H1 (cell line): Measurements from ENCODE around the gene CREBBP. TPM values are rescaled to one million over a fixed set of nuclear protein-coding genes. Genes with fewer than 3 reads are reported as not detected.

Experiments
- CHD2 ChIP-seq: IDR thresholded peaks from 2 replicates; pipeline ENCODE4 v1.6.1; 2012; ENCODE audit warnings: low read length, improper control_type of control experiment
- TAF7 ChIP-seq: optimal IDR thresholded peaks from 2 replicates; pipeline ENCODE3; 2011; ENCODE audit warnings: low read depth, mild to moderate bottlenecking, inconsistent platforms, low read length, moderate library complexity, borderline replicate concordance
- TEAD4 ChIP-seq: IDR thresholded peaks from 2 replicates; pipeline ENCODE4 v1.6.1; 2012; ENCODE audit warnings: low read depth, low read length, inconsistent platforms, mixed read lengths
- polyA plus RNA-seq, 7 experiments: library from polyadenylated mRNA; depleted of rRNA in 3 of 7; stranded (reverse) in 5 of 7; unstranded in 2 of 7; fragments of >200 nt in 5 of 7; fragments of 200-250 nt in 2 of 7; gene quantifications; 1 replicate in 5 of 7; 2 replicates in 1 of 7; 4 replicates in 1 of 7; pipeline versions ENCODE4 v1.2.1 to v1.2.3, GENCODE V29; 2011 to 2013; ENCODE audit warnings: missing spikeins in 2 of 7, mixed read lengths in 2 of 7
- total RNA-seq: library from RNA; stranded (reverse); fragmentation: NEBNext Ultra II Directional; extraction: Animal tissue kit (Norgen Biotek cat#: 25700); gene quantifications from 2 replicates; pipeline ENCODE4 v1.2.1, GENCODE V29; 2021
- TF ChIP-seq, protein P1 (sequence below): fragments of 300-600 bp; sonication (generic); IDR thresholded peaks from 2 replicates; pipeline ENCODE4 v1.7.1; 2012; ENCODE audit warnings: low read length, moderate library complexity, mild to moderate bottlenecking, inconsistent platforms; ENCODE audit not compliant: insufficient replicate concordance

Gene CREBBP
- total and polyA plus RNA-seq, 2 of the 8 experiments (the other 6 are each of a cell fraction or from before 2014, with no cell fraction given), result 10.0 to 60.1 TPM

GRCh38 chr16:3873482-3874173 is 6.9 kb downstream of the CREBBP start (continued):
- TF ChIP-seq, protein P1, sequence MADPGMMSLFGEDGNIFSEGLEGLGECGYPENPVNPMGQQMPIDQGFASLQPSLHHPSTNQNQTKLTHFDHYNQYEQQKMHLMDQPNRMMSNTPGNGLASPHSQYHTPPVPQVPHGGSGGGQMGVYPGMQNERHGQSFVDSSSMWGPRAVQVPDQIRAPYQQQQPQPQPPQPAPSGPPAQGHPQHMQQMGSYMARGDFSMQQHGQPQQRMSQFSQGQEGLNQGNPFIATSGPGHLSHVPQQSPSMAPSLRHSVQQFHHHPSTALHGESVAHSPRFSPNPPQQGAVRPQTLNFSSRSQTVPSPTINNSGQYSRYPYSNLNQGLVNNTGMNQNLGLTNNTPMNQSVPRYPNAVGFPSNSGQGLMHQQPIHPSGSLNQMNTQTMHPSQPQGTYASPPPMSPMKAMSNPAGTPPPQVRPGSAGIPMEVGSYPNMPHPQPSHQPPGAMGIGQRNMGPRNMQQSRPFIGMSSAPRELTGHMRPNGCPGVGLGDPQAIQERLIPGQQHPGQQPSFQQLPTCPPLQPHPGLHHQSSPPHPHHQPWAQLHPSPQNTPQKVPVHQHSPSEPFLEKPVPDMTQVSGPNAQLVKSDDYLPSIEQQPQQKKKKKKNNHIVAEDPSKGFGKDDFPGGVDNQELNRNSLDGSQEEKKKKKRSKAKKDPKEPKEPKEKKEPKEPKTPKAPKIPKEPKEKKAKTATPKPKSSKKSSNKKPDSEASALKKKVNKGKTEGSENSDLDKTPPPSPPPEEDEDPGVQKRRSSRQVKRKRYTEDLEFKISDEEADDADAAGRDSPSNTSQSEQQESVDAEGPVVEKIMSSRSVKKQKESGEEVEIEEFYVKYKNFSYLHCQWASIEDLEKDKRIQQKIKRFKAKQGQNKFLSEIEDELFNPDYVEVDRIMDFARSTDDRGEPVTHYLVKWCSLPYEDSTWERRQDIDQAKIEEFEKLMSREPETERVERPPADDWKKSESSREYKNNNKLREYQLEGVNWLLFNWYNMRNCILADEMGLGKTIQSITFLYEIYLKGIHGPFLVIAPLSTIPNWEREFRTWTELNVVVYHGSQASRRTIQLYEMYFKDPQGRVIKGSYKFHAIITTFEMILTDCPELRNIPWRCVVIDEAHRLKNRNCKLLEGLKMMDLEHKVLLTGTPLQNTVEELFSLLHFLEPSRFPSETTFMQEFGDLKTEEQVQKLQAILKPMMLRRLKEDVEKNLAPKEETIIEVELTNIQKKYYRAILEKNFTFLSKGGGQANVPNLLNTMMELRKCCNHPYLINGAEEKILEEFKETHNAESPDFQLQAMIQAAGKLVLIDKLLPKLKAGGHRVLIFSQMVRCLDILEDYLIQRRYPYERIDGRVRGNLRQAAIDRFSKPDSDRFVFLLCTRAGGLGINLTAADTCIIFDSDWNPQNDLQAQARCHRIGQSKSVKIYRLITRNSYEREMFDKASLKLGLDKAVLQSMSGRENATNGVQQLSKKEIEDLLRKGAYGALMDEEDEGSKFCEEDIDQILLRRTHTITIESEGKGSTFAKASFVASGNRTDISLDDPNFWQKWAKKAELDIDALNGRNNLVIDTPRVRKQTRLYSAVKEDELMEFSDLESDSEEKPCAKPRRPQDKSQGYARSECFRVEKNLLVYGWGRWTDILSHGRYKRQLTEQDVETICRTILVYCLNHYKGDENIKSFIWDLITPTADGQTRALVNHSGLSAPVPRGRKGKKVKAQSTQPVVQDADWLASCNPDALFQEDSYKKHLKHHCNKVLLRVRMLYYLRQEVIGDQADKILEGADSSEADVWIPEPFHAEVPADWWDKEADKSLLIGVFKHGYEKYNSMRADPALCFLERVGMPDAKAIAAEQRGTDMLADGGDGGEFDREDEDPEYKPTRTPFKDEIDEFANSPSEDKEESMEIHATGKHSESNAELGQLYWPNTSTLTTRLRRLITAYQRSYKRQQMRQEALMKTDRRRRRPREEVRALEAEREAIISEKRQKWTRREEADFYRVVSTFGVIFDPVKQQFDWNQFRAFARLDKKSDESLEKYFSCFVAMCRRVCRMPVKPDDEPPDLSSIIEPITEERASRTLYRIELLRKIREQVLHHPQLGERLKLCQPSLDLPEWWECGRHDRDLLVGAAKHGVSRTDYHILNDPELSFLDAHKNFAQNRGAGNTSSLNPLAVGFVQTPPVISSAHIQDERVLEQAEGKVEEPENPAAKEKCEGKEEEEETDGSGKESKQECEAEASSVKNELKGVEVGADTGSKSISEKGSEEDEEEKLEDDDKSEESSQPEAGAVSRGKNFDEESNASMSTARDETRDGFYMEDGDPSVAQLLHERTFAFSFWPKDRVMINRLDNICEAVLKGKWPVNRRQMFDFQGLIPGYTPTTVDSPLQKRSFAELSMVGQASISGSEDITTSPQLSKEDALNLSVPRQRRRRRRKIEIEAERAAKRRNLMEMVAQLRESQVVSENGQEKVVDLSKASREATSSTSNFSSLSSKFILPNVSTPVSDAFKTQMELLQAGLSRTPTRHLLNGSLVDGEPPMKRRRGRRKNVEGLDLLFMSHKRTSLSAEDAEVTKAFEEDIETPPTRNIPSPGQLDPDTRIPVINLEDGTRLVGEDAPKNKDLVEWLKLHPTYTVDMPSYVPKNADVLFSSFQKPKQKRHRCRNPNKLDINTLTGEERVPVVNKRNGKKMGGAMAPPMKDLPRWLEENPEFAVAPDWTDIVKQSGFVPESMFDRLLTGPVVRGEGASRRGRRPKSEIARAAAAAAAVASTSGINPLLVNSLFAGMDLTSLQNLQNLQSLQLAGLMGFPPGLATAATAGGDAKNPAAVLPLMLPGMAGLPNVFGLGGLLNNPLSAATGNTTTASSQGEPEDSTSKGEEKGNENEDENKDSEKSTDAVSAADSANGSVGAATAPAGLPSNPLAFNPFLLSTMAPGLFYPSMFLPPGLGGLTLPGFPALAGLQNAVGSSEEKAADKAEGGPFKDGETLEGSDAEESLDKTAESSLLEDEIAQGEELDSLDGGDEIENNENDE, result no peak
- TF ChIP-seq TEAD4, result no peak
- TF ChIP-seq CHD2, result no peak
- TF ChIP-seq TAF7, result no peak
